ENCODE measurements around the gene LYPD4.

The LYPD4 gene

DNA sequence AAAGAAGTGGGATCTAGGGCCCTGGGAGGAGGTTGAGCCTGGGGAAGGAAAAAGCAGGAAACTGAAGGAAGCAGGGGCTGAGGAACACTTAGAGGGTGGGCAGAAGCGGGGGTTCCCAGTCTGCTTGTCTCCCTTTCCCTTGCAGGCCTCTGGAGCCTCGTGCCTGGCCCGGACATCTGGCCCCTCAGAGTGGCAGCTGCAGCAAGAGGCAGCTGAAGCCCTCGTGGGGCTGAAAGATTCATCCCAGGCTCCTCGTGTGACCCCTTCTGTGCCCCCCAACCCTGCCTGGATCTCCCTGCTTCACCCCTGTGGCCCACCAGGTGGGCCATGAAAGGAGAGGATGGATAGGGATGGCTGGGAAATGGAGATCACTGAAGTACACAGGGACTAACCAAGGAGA, 5.9 kb upstream of the LYPD4 start:
- no peak overlapping the region for H3K4me3 ChIP-seq (ENCODE audit: low read length)
- TF ChIP-seq ZNF274 (IDR thresholded peaks at IDR 0.05; ENCODE audit: low read depth, low read length): no peak

DNA sequence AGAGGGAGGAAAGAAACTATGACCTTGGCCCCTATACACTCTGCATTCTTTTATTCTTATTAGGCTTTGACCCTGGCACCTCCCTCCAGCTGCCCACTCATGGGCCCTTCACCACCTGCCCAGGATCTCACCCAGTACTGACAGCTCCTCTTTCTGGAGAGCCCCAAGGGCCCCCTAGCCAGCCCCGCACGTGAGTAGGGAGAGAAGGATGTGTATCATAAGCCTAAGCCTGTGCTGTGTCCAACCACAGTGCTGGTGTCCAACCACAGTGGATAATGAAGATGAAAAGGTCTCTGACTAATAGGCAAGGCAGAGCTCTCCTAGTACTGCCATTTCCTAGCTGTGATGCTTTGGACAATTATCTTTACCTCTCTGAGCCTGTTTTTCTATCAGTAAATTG, 4.6 kb upstream of the LYPD4 start:
- TF ChIP-seq ZNF274 (IDR thresholded peaks at IDR 0.05; ENCODE audit: low read depth, low read length): no peak
- H3K4me3 ChIP-seq (ENCODE audit: low read length): no peak overlapping the region

DNA sequence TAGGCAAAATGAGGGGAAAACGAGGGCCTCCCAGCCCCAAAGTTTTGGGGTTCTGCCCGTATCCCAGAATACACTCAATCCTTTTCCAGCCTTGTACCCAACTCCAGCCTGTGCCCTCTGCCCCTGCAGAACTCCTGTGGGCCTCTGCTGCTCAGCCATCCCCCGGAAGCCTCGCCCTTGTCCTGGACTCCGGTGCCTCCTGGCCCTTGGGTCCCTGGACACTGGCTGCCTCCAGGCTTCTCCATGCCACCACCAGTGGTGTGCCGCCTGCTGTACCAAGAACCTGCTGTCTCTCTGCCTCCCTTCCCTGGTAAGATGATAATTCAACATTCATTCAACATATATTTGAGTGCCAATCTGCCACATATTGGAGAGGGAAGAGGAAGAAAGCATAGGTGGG, 4.2 kb upstream of the LYPD4 start:
- no peak overlapping the region for H3K4me3 ChIP-seq (ENCODE audit: low read length)
- TF ChIP-seq ZNF274 (IDR thresholded peaks at IDR 0.05; ENCODE audit: low read depth, low read length): no peak

DNA sequence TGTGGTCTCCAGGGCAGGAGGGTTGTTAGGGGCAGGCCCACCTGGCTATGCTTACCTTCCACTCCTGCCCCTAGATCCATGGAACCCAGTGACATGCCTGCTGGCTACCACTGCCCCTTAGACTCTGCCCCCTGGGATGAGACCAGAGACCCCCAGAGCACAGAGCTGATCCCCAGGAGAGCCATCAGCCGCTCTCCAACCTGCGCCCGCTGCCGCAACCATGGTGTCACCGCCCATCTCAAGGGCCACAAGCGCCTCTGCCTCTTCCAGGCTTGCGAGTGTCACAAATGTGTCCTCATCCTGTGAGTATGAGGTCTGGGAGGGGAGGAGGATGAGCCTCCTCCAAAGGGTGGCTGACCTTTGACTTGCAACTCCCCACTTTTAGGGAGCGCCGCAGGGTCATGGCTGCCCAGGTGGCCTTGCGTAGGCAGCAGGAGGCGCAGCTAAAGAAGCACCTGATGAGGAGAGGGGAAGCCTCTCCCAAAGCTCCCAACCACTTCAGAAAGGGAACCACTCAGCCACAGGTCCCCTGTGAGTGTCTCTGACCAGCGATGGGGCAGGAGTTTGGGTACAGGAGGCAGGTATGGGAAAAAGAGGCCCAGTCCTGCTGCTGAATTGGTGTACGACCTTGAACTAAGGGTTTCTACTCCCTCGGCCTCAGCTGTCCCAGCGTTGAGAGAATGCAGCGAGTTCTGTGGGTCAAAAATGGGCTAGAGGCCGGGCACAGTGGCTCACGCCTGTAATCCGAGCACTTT, 3.0 kb upstream of the LYPD4 start:
- no peak overlapping the region for H3K4me3 ChIP-seq (ENCODE audit: low read length)
- no peak for TF ChIP-seq ZNF274 (IDR thresholded peaks at IDR 0.05; ENCODE audit: low read depth, low read length)

DNA sequence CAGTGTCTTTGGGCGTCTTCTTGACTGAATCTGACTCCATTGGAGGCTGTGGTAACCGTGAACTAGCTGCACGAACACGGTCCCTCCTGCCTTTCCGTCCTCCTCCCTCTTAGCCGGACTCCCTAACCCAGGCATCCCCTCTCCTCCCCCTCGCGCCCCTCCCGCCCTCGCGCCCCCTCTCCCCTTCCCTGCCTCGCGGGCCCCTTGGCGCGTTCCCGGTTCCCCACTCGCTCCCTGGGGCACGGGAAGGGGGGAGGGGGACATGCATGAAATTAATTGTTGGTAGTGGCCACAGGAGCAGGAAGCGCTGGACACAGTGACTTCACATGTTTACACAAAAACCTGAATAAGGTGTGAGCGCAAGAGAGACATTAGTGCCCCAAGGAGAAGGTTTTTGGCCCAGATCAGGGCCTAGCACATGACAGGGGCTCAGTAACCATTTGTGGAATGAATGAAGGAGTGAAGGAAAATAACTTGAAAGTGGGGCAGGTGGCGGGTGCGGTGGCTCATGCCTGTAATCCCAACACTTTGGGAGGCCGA, 638 bp upstream of the LYPD4 start:
- no peak for TF ChIP-seq ZNF274 (IDR thresholded peaks at IDR 0.05; ENCODE audit: low read depth, low read length)
- H3K4me3 ChIP-seq (ENCODE audit: low read length): no peak overlapping the region

DNA sequence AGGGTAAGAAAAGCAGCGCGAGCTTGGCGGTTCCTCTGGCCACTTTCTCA, 343 bp upstream of the LYPD4 start, which contains the start of gene DMRTC2:
Gene DMRTC2 (plus strand): TSS at position 42 of the 50 bp plus-strand sequence. CDS start 2,387 bp downstream, outside the sequence.
- no peak within 1 kb of the TSS for H3K4me3 ChIP-seq (ENCODE audit: low read length)
- TF ChIP-seq ZNF274 (IDR thresholded peaks at IDR 0.05; ENCODE audit: low read depth, low read length): no peak

DNA sequence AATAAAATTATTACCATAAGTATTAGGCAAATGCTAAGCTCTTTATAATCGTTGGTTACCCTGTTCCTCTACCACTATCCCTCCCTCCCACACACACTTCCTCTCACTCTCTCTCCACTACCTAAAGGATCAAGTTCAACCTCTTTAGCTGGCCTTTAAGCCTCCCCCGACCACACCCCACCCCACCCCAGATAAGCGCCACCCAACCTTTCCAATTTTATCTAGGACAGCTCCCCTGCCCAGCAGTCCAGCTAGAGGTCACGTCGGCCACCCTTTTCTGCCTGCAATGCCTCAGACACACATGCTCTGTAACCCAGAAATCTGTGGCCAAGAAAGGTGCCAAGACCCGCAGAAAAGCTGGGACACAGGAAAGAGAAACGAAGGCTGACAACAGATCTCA, 1.1 kb downstream of the LYPD4 start:
- no peak for TF ChIP-seq ZNF274 (IDR thresholded peaks at IDR 0.05; ENCODE audit: low read depth, low read length)

DNA sequence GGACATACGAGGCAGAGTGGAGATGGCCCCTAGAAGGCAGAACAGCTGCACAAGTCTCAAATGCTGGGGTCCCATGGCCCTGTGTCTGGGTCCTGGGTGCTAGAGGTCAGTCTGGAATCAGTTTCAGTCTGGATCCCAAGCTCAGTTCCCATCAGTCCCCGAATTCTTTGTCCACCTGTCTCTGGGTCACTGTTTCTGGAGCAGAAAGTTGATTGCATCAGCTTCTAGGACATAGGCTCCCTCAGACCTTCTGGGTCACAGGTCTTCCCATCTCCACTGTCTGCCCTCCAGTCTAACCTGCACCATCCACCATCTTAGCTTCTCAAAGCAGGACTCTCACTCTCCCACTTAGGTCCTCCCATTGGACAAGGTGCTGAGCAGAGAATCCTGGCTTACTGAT, 5.3 kb downstream of the LYPD4 start:
- no peak overlapping the region for H3K4me3 ChIP-seq (ENCODE audit: low read length)
- no peak for TF ChIP-seq ZNF274 (IDR thresholded peaks at IDR 0.05; ENCODE audit: low read depth, low read length)

More for the DNA sequence above, 1.1 kb downstream of the LYPD4 start:
- H3K4me3 ChIP-seq (ENCODE audit: low read length): no peak overlapping the region

DNA sequence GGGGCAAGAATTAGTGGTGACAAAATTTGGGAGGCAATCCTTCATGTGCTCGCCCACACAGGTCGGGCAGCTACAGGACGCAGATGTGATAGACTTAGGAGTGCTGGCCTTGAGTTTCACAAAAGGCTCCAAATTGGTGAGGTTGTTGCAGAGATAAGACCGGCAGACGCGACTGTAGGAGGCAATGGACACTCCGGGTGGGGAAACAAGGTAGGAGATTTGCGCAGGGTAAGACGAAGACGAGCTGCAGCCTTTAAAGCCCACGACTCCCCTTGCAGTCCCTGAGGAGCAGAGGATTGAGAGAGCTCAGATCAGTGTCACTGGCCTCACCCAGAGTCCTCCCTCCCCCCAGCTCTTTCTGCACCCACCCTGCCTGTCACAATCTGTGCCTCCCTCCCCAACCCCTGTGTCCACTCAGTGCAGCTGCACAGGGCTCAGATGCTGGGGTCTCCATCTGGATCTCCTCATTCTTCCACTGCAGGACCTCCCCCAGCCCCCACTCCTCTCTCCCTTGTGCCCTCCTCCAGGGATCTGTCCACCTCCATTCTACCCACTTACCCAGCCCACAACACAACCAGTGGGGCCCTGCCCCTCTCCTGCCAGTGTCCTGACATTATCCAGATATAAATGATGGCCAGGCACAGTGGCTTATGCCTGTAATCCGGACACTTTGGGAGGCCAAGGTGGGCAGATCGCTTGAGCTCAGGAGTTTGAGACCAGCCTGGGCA, 6.3 kb downstream of the LYPD4 start:
- no peak for TF ChIP-seq ZNF274 (IDR thresholded peaks at IDR 0.05; ENCODE audit: low read depth, low read length)

DNA sequence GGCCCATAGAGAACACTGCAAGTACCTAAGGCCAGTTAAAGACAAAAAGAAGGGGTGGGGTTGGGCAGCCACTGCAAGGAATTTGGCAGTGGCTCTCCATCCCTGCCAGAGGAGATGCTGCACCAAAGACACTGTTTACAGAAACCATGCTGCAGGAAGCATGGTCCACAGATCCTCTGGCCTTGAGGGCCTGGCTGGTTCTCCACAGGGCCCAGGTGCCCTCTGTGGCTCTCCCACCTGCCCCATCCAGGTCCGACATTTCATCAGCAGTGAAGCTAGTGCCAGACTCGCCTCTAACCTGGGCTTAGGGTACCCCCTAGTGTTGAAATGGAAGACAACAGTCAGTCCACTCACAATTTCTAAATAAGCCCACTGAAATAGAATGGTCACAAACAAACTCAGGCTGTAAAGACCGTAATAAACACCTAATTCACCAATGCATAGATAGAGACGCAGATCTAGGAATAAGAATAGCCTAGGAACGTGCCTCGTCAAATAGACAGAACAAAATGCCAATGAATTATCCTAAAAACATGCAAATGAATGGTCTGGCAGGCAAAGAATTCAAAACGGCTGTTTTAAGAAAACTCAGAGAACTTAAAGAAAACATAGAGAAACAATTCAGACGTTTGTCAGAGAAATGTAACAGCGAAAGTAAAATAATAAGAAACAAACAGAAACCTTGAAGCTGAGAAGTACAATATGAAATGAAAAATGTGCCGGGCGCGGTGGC, 23.3 kb downstream of the LYPD4 start:
- H3K4me3 ChIP-seq (ENCODE audit: low read length): no peak overlapping the region
- TF ChIP-seq ZNF274 (IDR thresholded peaks at IDR 0.05; ENCODE audit: low read depth, low read length): no peak

More for the DNA sequence above, 6.3 kb downstream of the LYPD4 start:
- no peak overlapping the region for H3K4me3 ChIP-seq (ENCODE audit: low read length)

DNA sequence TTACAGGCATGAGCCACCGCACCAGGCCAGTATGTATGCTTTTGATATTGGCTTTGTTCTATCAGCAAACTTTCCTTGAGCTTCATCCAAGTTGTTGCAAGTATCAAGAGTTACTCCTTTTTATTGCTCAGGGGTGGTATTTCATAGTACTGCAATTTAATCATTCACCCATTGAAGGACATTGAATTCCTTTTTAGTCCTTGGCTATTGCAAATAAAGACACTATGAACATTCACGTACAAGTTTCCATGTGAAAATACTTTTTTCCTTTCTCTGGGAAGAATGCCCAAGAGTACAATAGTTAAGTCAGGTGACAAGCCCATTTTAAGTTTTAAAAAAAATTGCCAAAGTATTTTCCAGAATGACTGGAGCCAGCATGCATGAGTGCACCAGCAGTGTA, 27.7 kb downstream of the LYPD4 start:
- no peak overlapping the region for H3K4me3 ChIP-seq (ENCODE audit: low read length)
- no peak for TF ChIP-seq ZNF274 (IDR thresholded peaks at IDR 0.05; ENCODE audit: low read depth, low read length)

DNA sequence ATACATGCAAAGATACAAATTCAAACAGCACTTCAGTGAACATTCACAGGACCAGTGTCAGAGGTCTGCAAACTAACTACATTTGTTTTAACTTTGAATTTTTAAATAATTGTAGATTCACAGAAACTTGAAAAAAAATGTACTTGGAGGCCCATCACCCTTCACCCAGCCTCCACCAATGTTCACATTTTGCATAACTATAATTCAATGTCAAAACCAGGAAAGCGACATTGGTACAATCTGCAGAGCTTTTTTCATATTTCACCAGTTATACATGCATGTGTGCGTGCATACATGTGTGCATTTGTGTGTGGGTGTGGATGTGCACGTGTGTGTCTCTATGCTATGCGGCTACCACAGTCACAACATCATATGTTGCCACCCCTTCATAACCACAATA, 29.2 kb downstream of the LYPD4 start:
- TF ChIP-seq ZNF274 (IDR thresholded peaks at IDR 0.05; ENCODE audit: low read depth, low read length): no peak
- H3K4me3 ChIP-seq (ENCODE audit: low read length): no peak overlapping the region

DNA sequence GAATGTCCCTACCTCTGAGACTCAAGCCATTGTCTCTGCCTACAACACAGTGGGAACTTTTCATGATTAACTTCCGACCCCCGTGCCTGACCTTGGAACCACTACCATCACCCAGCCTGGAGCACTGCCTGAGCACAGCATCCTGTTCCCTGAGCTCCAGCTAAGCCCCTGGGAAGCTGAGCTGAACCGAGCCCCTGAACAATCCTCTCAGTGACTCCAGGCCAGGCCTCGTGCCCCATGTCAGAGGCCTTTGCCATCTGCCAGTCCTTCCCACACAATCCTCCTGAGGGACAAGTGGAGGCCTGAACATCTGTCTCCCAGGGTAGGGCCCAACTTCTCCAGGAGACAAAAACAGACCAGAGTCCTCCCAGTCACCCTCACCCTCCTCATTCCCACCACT, 30.6 kb downstream of the LYPD4 start:
- no peak for TF ChIP-seq ZNF274 (IDR thresholded peaks at IDR 0.05; ENCODE audit: low read depth, low read length)
- H3K4me3 ChIP-seq (ENCODE audit: low read length): no peak overlapping the region

DNA sequence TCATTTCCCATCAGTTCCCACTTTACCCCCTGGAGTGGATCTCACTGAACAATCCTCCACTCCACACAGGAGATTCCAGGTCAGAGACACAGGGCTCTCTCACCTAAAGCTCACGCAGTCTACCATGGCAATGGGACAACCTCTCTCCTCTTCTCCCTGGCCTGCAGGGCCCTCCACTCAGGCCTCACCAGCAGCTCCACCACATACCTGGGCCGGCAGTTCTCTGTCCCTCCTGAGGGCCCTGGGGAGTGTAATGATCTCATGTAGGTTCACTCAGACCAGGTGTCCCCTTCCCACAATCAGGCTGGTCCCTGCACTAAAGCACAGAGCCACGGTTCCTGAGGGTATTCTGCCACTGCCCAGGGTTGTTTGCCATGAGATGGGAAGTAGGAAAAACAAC, 32.5 kb downstream of the LYPD4 start:
- TF ChIP-seq ZNF274 (IDR thresholded peaks at IDR 0.05; ENCODE audit: low read depth, low read length): no peak
- no peak overlapping the region for H3K4me3 ChIP-seq (ENCODE audit: low read length)

DNA sequence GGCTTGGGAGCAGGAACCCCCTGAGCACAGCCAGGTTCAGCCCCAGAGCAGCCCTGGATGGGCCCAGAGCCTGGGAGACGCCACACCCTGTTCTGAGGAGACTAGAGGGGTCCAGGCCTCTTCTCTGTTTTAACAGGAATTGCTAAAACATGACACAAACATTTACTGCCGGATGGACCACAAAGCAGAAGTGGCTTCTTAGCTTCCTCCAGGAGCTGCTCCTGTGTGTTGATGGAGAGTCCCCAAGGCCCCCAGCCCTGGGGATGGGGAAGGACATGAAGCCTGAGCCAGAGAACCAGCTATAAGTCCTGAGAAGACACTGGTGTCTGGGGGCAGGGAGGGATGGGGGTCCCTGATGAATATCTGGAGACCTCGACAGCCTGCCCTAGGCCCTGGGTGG, 33.4 kb downstream of the LYPD4 start:
- H3K4me3 ChIP-seq (ENCODE audit: low read length): no peak overlapping the region
- no peak for TF ChIP-seq ZNF274 (IDR thresholded peaks at IDR 0.05; ENCODE audit: low read depth, low read length)

Measured in GM08714 (cell line).